GM12878 (cell line): Measurements from ENCODE around the gene NEU1. TPM values are rescaled to one million over a fixed set of nuclear protein-coding genes. Genes with fewer than 3 reads are reported as not detected.

Experiments used
- ATAC-seq: fragments of 200-7000 bp; cut with Tn5 transposase; 3 replicates; pipeline ENCODE4 v1.9.1; 2020; ENCODE audit warnings: mild to moderate bottlenecking, moderate library complexity
- BruUV-seq: library from RNA; stranded (reverse); fragments of 400-500 nt; replicated peaks from 2 replicates; lab custom pipeline; 2021; lab: Mats Ljungman, UMichigan
- CTCF ChIA-PET: fragments of 300-600 bp; sonication (Branson Sonifier 250); formaldehyde crosslinking; extraction: SDS; loops from one replicate; lab custom pipeline; 2021; ENCODE audit warnings: inconsistent platforms; lab: Yijun Ruan, JAX
- POLR2A ChIA-PET: fragments of 350-600 bp; formaldehyde crosslinking; extraction: SDS; loops from one replicate; lab custom pipeline; 2021; ENCODE audit warnings: inconsistent platforms; lab: Charles Lee
- RAD21 ChIA-PET: fragments of 300-600 bp; sonication (Branson Sonifier 250); formaldehyde crosslinking; loops from one replicate; lab custom pipeline; 2023; ENCODE audit warnings: antibody characterized with exemption; ENCODE audit not compliant: unreplicated experiment; lab: Charles Lee
- SMC1A ChIA-PET: fragments of 300-600 bp; sonication (Branson Sonifier 250); formaldehyde crosslinking; loops from one replicate; lab custom pipeline; 2023; ENCODE audit not compliant: unreplicated experiment, uncharacterized antibody; lab: Charles Lee
- DNase-seq: peaks from one replicate; pipeline ENCODE4 v3.0.0-alpha.2; 2011; ENCODE audit warnings: low read depth, low spot score
- FAIRE-seq: peaks from 3 replicates; lab custom pipeline; 2011; peaks lifted over from hg19 to GRCh38; lab: Jason Lieb, UNC
- H2AFZ ChIP-seq: 2 replicates; pipeline ENCODE4 v1.6.0; 2011; ENCODE audit warnings: low read depth, low read length, control low read depth; ENCODE audit not compliant: control insufficient read depth
- H3K27ac ChIP-seq: 2 replicates; pipeline ENCODE4 v1.5.1; 2011; ENCODE audit warnings: control low read depth; ENCODE audit not compliant: control insufficient read depth, insufficient read depth
- H3K27me3 ChIP-seq, 2 experiments: replicated peaks in 1 of 2; 2 replicates each; pipeline versions ENCODE4 v1.6.0 to v1.6.1; 2011; ENCODE audit warnings: low read length in 1 of 2; ENCODE audit not compliant: control insufficient read depth in 2 of 2, insufficient read depth in 2 of 2
- H3K36me3 ChIP-seq, 2 experiments: 2 replicates each; pipeline ENCODE4 v1.5.1; 2011; ENCODE audit warnings: low read length in 1 of 2; ENCODE audit not compliant: control insufficient read depth in 2 of 2, insufficient read depth in 2 of 2
- H3K4me1 ChIP-seq: 2 replicates; pipeline ENCODE4 v1.6.1; 2011; ENCODE audit warnings: mild to moderate bottlenecking, low read length, moderate library complexity, mixed read lengths; ENCODE audit not compliant: control insufficient read depth, insufficient read depth
- H3K4me2 ChIP-seq: 2 replicates; pipeline ENCODE4 v1.6.0; 2011; ENCODE audit warnings: control low read depth; ENCODE audit not compliant: control insufficient read depth, insufficient read depth
- H3K4me3 ChIP-seq: fragments of 200-600 bp; sonication (generic); 2 replicates; pipeline ENCODE4 v1.5.1; 2016
- H3K79me2 ChIP-seq: 2 replicates; pipeline ENCODE4 v1.6.0; 2011; ENCODE audit warnings: low read length; ENCODE audit not compliant: control insufficient read depth, insufficient read depth
- H3K9ac ChIP-seq: 2 replicates; pipeline ENCODE4 v1.8.0; 2011; ENCODE audit warnings: low read length, control low read depth, mixed read lengths; ENCODE audit not compliant: control insufficient read depth, insufficient read depth
- H3K9me3 ChIP-seq: replicated peaks from 3 replicates; pipeline ENCODE4 v1.5.1; 2011; ENCODE audit warnings: mild to moderate bottlenecking, low read length; ENCODE audit not compliant: control insufficient read depth, insufficient read depth
- H4K20me1 ChIP-seq: 2 replicates; pipeline ENCODE4 v1.6.0; 2011; ENCODE audit not compliant: control insufficient read depth, insufficient read depth
- BCL11A ChIP-seq: IDR thresholded peaks from 2 replicates; pipeline ENCODE4 v1.6.1; 2011; ENCODE audit warnings: low read depth, low read length
- CBX3 ChIP-seq: fragments of 200-600 bp; sonication (generic); IDR thresholded peaks from 2 replicates; pipeline ENCODE4 v1.6.1; 2016; ENCODE audit warnings: low read depth, borderline replicate concordance
- CTCF ChIP-seq, 3 experiments: IDR thresholded peaks in 2 of 3; conservative IDR thresholded peaks in 1 of 3; 2 replicates each; pipeline ENCODE4 v1.5.1; 2011; ENCODE audit warnings: low read depth in 3 of 3, low read length in 3 of 3, mild to moderate bottlenecking in 3 of 3, control low read depth in 2 of 3, moderate library complexity in 2 of 3, inconsistent platforms in 1 of 3, mixed read lengths in 1 of 3; ENCODE audit not compliant: control insufficient read depth in 2 of 3, insufficient read depth in 1 of 3; ENCODE audit errors: extremely low read depth in 1 of 3
- E4F1 ChIP-seq: fragments of 450-650 bp; IDR thresholded peaks from 2 replicates; pipeline ENCODE4 v1.6.1; 2018; ENCODE audit warnings: borderline replicate concordance, mild to moderate bottlenecking; ENCODE audit not compliant: partially characterized antibody
- FOXM1 ChIP-seq: IDR thresholded peaks from 2 replicates; pipeline ENCODE4 v1.6.1; 2012; ENCODE audit warnings: low read depth, mild to moderate bottlenecking, inconsistent platforms, low read length, moderate library complexity
- GABPA ChIP-seq: IDR thresholded peaks from 2 replicates; pipeline ENCODE4 v1.6.1; 2014; ENCODE audit warnings: antibody characterized with exemption, low read depth, mild to moderate bottlenecking, inconsistent platforms
- HDAC2 ChIP-seq: fragments of 200-600 bp; sonication (generic); IDR thresholded peaks from 2 replicates; pipeline ENCODE4 v1.6.1; 2017
- HDAC6 ChIP-seq: fragments of 200-600 bp; sonication (generic); IDR thresholded peaks from one replicate; pipeline ENCODE4 v1.8.0; 2017; ENCODE audit warnings: antibody characterized with exemption; ENCODE audit not compliant: unreplicated experiment
- HSF1 ChIP-seq: fragments of 150-350 bp; IDR thresholded peaks from 2 replicates; pipeline ENCODE4 v1.6.1; 2014; ENCODE audit warnings: mild to moderate bottlenecking, low read depth, low read length
- IKZF2 ChIP-seq, 2 experiments: fragments of 450-650 bp; IDR thresholded peaks; 2 replicates each; pipeline ENCODE4 v1.6.1; 2017; ENCODE audit warnings: mild to moderate bottlenecking in 2 of 2, moderate library complexity in 2 of 2
- IRF5 ChIP-seq: fragments of 450-650 bp; IDR thresholded peaks from 2 replicates; pipeline ENCODE4 v1.6.1; 2017; ENCODE audit warnings: borderline replicate concordance
- NR2F1 ChIP-seq: fragments of 450-650 bp; conservative IDR thresholded peaks from 2 replicates; pipeline ENCODE4 v1.6.1; 2017; ENCODE audit warnings: mild to moderate bottlenecking
- POU2F2 ChIP-seq: IDR thresholded peaks from 3 replicates; pipeline ENCODE4 v1.6.1; 2011; ENCODE audit warnings: low read depth, mild to moderate bottlenecking, low read length, borderline replicate concordance
- RFX5 ChIP-seq: IDR thresholded peaks from 2 replicates; pipeline ENCODE4 v1.6.1; 2011; ENCODE audit warnings: low read depth, low read length, improper control_type of control experiment
- SMC3 ChIP-seq: IDR thresholded peaks from 2 replicates; pipeline ENCODE4 v1.6.1; 2011; ENCODE audit warnings: low read length, improper control_type of control experiment, borderline replicate concordance
- SPI1 ChIP-seq: IDR thresholded peaks from 2 replicates; pipeline ENCODE4 v1.6.1; 2011; ENCODE audit warnings: low read depth, mild to moderate bottlenecking, low read length, moderate library complexity, borderline replicate concordance; ENCODE audit not compliant: insufficient read depth
- TBL1XR1 ChIP-seq: IDR thresholded peaks from 2 replicates; pipeline ENCODE4 v1.6.1; 2012; ENCODE audit warnings: low read depth, low read length, improper control_type of control experiment
- ZNF622 ChIP-seq: fragments of 450-650 bp; IDR thresholded peaks from 2 replicates; pipeline ENCODE4 v1.6.1; 2017; ENCODE audit warnings: mild to moderate bottlenecking, inconsistent platforms
- WGBS: methylation state at CpG from one replicate; pipeline ENCODE4 v1.1.6; 2016; ENCODE audit warnings: low lambda C conversion rate; ENCODE audit not compliant: insufficient replicate concordance, insufficient coverage; ENCODE audit errors: missing lambda C conversion rate; 5-methylcytosine and 5-hydroxymethylcytosine counted together
- in situ Hi-C: fragments of 300-500 bp; cut with MboI; formaldehyde crosslinking; loops from 9 replicates; pipeline ENCODE4 v1.14.3; 2018; ENCODE audit warnings: mixed read lengths
- intact Hi-C: fragments of 100-400 bp; cut with micrococcal nuclease; formaldehyde crosslinking; loops from one replicate; pipeline ENCODE4 v1.14.2; 2022; ENCODE audit not compliant: unreplicated experiment
- polyA plus RNA-seq, 11 experiments: library from polyadenylated mRNA; depleted of rRNA in 4 of 11; unstranded in 6 of 11; stranded (reverse) in 5 of 11; fragments of >200 nt; fragmentation: Nextera tagmentation in 4 of 11; fragmentation: Illumina TruSeq in 1 of 11; extraction: Ambion mirVana in 4 of 11; extraction: Trizol in 1 of 11; gene quantifications; 1 replicate in 1 of 11; 2 replicates in 10 of 11; pipeline versions ENCODE4 v1.2.1 to v1.2.3, GENCODE V29; 2011 to 2016; ENCODE audit warnings: inconsistent platforms in 2 of 11, missing spikeins in 2 of 11, low read depth in 1 of 11
- total RNA-seq, 4 experiments: library from RNA; depleted of rRNA in 3 of 4; stranded (reverse); fragments of >200 nt in 3 of 4; fragmentation: Illumina TruSeq in 1 of 4; extraction: Trizol in 1 of 4; gene quantifications; 2 replicates each; pipeline versions ENCODE4 v1.2.1 to v1.2.3, GENCODE V29; 2013 to 2021

Gene NEU1
- total and polyA plus RNA-seq, 10 of the 15 experiments (the other 5 are each of a cell fraction or from before 2014, with no cell fraction given): 7.2 to 26.9 (median 21.6) TPM

- ChIA-PET RAD21 (no interaction called here), POLR2A (no interaction called here), CTCF (interaction anchor here (0.6 kb wide), 1 partner anchor 201 kb away, joined by 3 read pairs; no protein-coding TSS in a partner anchor), SMC1A (interaction anchor here (0.6 kb wide), 1 partner anchor 52 kb away, joined by 3 read pairs; no protein-coding TSS in a partner anchor)
- in situ Hi-C loops: no loop called here
- Histone ChIP-seq H3K4me2 (no peak overlapping the region), H3K27me3 (no peaks in the 10 kb centered on the region), H3K9me3 (no peaks in the 10 kb centered on the region), H3K4me1 (no peaks in the 10 kb centered on the region), H3K36me3 (peaks cover 4 to 28% of the 10 kb centered on the region in 2 experiments; a peak in 3 of 4 replicates), H3K9ac (no peak overlapping the region), H2AFZ (no peak overlapping the region), H4K20me1 (no peaks in the 10 kb centered on the region), H3K79me2 (no peaks in the 10 kb centered on the region), H3K27ac (no peak overlapping the region), H3K4me3 (no peak overlapping the region)
- intact Hi-C loops: no loop called here
- FAIRE-seq: no peak
- WGBS: 95% methylated on average over 6 of the region's 6 CpGs
- no TSS peak for BruUV-seq
- no peak for DNase-seq
- no peak for ATAC-seq
- TF ChIP-seq CBX3: no peak
- no peak for TF ChIP-seq SMC3
- TF ChIP-seq SPI1: no peak
- TF ChIP-seq HDAC2: no peak
- no peak for TF ChIP-seq HSF1
- no peak for TF ChIP-seq ZNF622
- no peak for TF ChIP-seq IRF5
- TF ChIP-seq TBL1XR1: no peak
- TF ChIP-seq NR2F1: no peak
- no peak for TF ChIP-seq GABPA
- no peak for TF ChIP-seq E4F1
- TF ChIP-seq RFX5: no peak
- no peak for TF ChIP-seq BCL11A
- TF ChIP-seq CTCF (IDR thresholded peaks at IDR 0.05 in 2 of 3, conservative IDR thresholded peaks at IDR 0.05 in 1 of 3; ENCODE audit: control insufficient read depth in 2 of 3, extremely low read depth in 1 of 3, insufficient read depth in 1 of 3, low read depth in 3 of 3, low read length in 3 of 3): no peak
- no peak for TF ChIP-seq IKZF2 (IDR thresholded peaks at IDR 0.05)
- no peak for TF ChIP-seq HDAC6
- no peak for TF ChIP-seq FOXM1
- no peak for TF ChIP-seq POU2F2
Observed at GRCh38 chr6:31882344-31882743, 19.7 kb upstream of the NEU1 start.
